ENCODE measurements around the gene WBP11. TPM values are rescaled to one million over a fixed set of nuclear protein-coding genes. Genes with fewer than 3 reads are reported as not detected.

Gene WBP11
- total and polyA plus RNA-seq, 2 of the 13 experiments (the other 11 are each of a cell fraction or from before 2014, with no cell fraction given): 7.6 to 31.0 TPM

DNA sequence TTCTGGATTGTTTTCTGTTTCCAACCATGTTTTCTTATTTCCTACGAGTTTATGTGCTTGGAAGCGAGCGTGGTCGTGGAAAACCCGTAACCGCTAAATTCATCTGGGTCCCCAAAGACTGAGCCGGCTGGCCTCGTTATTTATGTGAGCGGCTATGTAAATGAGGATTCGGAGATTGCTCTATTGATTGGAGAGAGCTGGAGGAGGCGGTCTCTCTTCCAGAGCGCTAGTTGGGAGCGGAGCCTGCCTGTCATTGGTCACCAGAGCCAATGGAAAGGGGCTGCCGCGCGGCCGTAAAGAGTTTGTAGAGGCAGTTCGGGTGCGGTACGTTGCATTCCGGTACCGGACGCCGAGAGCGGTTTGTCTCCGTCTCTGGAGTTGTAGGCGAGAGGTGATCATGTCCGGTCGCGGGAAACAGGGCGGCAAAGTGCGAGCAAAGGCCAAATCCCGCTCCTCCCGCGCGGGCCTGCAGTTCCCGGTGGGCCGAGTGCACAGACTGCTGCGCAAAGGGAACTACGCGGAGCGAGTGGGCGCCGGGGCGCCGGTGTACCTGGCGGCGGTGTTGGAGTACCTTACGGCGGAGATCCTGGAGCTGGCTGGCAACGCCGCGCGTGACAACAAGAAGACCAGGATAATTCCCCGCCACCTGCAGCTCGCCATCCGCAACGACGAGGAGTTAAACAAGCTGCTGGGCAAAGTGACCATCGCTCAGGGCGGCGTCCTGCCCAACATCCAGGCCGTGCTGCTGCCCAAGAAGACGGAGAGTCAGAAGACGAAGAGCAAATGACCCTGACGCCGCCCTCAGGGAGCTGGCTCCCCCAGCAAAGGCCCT is 29.0 kb downstream of the WBP11 start (continued):
- TF ChIP-seq, protein P1, sequence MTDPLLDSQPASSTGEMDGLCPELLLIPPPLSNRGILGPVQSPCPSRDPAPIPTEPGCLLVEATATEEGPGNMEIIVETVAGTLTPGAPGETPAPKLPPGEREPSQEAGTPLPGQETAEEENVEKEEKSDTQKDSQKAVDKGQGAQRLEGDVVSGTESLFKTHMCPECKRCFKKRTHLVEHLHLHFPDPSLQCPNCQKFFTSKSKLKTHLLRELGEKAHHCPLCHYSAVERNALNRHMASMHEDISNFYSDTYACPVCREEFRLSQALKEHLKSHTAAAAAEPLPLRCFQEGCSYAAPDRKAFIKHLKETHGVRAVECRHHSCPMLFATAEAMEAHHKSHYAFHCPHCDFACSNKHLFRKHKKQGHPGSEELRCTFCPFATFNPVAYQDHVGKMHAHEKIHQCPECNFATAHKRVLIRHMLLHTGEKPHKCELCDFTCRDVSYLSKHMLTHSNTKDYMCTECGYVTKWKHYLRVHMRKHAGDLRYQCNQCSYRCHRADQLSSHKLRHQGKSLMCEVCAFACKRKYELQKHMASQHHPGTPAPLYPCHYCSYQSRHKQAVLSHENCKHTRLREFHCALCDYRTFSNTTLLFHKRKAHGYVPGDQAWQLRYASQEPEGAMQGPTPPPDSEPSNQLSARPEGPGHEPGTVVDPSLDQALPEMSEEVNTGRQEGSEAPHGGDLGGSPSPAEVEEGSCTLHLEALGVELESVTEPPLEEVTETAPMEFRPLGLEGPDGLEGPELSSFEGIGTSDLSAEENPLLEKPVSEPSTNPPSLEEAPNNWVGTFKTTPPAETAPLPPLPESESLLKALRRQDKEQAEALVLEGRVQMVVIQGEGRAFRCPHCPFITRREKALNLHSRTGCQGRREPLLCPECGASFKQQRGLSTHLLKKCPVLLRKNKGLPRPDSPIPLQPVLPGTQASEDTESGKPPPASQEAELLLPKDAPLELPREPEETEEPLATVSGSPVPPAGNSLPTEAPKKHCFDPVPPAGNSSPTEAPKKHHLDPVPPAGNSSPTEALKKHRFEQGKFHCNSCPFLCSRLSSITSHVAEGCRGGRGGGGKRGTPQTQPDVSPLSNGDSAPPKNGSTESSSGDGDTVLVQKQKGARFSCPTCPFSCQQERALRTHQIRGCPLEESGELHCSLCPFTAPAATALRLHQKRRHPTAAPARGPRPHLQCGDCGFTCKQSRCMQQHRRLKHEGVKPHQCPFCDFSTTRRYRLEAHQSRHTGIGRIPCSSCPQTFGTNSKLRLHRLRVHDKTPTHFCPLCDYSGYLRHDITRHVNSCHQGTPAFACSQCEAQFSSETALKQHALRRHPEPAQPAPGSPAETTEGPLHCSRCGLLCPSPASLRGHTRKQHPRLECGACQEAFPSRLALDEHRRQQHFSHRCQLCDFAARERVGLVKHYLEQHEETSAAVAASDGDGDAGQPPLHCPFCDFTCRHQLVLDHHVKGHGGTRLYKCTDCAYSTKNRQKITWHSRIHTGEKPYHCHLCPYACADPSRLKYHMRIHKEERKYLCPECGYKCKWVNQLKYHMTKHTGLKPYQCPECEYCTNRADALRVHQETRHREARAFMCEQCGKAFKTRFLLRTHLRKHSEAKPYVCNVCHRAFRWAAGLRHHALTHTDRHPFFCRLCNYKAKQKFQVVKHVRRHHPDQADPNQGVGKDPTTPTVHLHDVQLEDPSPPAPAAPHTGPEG (CRISPR knock-in tag; IDR thresholded peaks at IDR 0.05): 0 out of 2 replicates have a peak, but pooled peaks have one; percentile 8
- no peak for TF ChIP-seq FOXA1 (IDR thresholded peaks at IDR 0.05)
- no peak for TF ChIP-seq FOXA1 (CRISPR knock-in tag; IDR thresholded peaks at IDR 0.05)
- TF ChIP-seq ZNF124 (CRISPR knock-in tag; IDR thresholded peaks at IDR 0.05): peak; percentile 60; the same call in 1 of the 2 replicates
- TF ChIP-seq ZNF572 (CRISPR knock-in tag; IDR thresholded peaks at IDR 0.05): no peak
- TF ChIP-seq ZFY (CRISPR knock-in tag; IDR thresholded peaks at IDR 0.05): peak; percentile 49
- peak; percentile 34; the same call in 1 of the 2 replicates for TF ChIP-seq KMT2A (CRISPR knock-in tag; IDR thresholded peaks at IDR 0.05)
- TF ChIP-seq, protein P2, sequence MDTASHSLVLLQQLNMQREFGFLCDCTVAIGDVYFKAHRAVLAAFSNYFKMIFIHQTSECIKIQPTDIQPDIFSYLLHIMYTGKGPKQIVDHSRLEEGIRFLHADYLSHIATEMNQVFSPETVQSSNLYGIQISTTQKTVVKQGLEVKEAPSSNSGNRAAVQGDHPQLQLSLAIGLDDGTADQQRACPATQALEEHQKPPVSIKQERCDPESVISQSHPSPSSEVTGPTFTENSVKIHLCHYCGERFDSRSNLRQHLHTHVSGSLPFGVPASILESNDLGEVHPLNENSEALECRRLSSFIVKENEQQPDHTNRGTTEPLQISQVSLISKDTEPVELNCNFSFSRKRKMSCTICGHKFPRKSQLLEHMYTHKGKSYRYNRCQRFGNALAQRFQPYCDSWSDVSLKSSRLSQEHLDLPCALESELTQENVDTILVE (CRISPR knock-in tag; IDR thresholded peaks at IDR 0.05): 0 out of 2 replicates have a peak, but pooled peaks have one; percentile 25
- no peak for TF ChIP-seq ZNF83 (CRISPR knock-in tag; IDR thresholded peaks at IDR 0.05; ENCODE audit: borderline replicate concordance)
- no peak for TF ChIP-seq RFXANK (CRISPR knock-in tag; IDR thresholded peaks at IDR 0.05)
- peak; percentile 28; the same call in 1 of the 2 replicates for TF ChIP-seq ZBTB26 (CRISPR knock-in tag; IDR thresholded peaks at IDR 0.05; ENCODE audit: borderline replicate concordance)
- peak; percentile 98 for TF ChIP-seq HNRNPLL (IDR thresholded peaks at IDR 0.05; ENCODE audit: low read depth, low read length, poor library complexity, severe bottlenecking)
- TF ChIP-seq RBFOX2 (IDR thresholded peaks at IDR 0.05; ENCODE audit: low read depth, low read length): peak; percentile 84
- TF ChIP-seq, protein P3, sequence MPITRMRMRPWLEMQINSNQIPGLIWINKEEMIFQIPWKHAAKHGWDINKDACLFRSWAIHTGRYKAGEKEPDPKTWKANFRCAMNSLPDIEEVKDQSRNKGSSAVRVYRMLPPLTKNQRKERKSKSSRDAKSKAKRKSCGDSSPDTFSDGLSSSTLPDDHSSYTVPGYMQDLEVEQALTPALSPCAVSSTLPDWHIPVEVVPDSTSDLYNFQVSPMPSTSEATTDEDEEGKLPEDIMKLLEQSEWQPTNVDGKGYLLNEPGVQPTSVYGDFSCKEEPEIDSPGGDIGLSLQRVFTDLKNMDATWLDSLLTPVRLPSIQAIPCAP (CRISPR knock-in tag; IDR thresholded peaks at IDR 0.05; ENCODE audit: low read depth): no peak
- TF ChIP-seq, protein P4, sequence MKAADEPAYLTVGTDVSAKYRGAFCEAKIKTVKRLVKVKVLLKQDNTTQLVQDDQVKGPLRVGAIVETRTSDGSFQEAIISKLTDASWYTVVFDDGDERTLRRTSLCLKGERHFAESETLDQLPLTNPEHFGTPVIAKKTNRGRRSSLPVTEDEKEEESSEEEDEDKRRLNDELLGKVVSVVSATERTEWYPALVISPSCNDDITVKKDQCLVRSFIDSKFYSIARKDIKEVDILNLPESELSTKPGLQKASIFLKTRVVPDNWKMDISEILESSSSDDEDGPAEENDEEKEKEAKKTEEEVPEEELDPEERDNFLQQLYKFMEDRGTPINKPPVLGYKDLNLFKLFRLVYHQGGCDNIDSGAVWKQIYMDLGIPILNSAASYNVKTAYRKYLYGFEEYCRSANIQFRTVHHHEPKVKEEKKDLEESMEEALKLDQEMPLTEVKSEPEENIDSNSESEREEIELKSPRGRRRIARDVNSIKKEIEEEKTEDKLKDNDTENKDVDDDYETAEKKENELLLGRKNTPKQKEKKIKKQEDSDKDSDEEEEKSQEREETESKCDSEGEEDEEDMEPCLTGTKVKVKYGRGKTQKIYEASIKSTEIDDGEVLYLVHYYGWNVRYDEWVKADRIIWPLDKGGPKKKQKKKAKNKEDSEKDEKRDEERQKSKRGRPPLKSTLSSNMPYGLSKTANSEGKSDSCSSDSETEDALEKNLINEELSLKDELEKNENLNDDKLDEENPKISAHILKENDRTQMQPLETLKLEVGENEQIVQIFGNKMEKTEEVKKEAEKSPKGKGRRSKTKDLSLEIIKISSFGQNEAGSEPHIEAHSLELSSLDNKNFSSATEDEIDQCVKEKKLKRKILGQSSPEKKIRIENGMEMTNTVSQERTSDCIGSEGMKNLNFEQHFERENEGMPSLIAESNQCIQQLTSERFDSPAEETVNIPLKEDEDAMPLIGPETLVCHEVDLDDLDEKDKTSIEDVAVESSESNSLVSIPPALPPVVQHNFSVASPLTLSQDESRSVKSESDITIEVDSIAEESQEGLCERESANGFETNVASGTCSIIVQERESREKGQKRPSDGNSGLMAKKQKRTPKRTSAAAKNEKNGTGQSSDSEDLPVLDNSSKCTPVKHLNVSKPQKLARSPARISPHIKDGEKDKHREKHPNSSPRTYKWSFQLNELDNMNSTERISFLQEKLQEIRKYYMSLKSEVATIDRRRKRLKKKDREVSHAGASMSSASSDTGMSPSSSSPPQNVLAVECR (CRISPR knock-in tag; IDR thresholded peaks at IDR 0.05; ENCODE audit: borderline replicate concordance): peak; percentile 72; the same call in 1 of the 2 replicates
